NCI-H526 treated with DMSO at 0.1 percent for 48 hours (cell line): ENCODE results near the gene TRIP13.
"Not testable (repeated sequence)": the region's sequence is repeated elsewhere in the genome, so short reads cannot be mapped to it uniquely, and the experiment has no call there.

Experiments used
- DNase-seq: peaks from one replicate; lab custom pipeline; 2025; lab: John Stamatoyannopoulos, UW

The TRIP13 gene

GRCh38 chr5:937151-937924 lies 44.7 kb downstream of the TRIP13 start:
- no peak for DNase-seq

- no peak for DNase-seq
Observed at GRCh38 chr5:939368-939767, 46.7 kb downstream of the TRIP13 start.

GRCh38 chr5:940741-941140 lies 48.1 kb downstream of the TRIP13 start:
- not testable (repeated sequence) for DNase-seq

GRCh38 chr5:943201-943917 lies 50.7 kb downstream of the TRIP13 start:
- DNase-seq, result no peak

- DNase-seq, result no peak
Observed at GRCh38 chr5:943918-944620, 51.4 kb downstream of the TRIP13 start.

GRCh38 chr5:944621-944927 lies 51.9 kb downstream of the TRIP13 start:
- DNase-seq, result no peak

GRCh38 chr5:944992-945685 lies 52.5 kb downstream of the TRIP13 start:
- DNase-seq, result no peak

- DNase-seq, result peak; percentile 17
Observed at GRCh38 chr5:945691-946551, 53.2 kb downstream of the TRIP13 start.

- DNase-seq, result no peak
Observed at GRCh38 chr5:946720-947625, 54.3 kb downstream of the TRIP13 start.

- DNase-seq, result no peak
Observed at GRCh38 chr5:947626-948471, 55.2 kb downstream of the TRIP13 start.

GRCh38 chr5:948472-949274 lies 56.0 kb downstream of the TRIP13 start:
- no peak for DNase-seq

GRCh38 chr5:949275-949543 lies 56.5 kb downstream of the TRIP13 start:
- DNase-seq, result no peak

GRCh38 chr5:949815-950560 lies 57.3 kb downstream of the TRIP13 start:
- no peak for DNase-seq

GRCh38 chr5:951940-952596 lies 59.4 kb downstream of the TRIP13 start:
- no peak for DNase-seq

GRCh38 chr5:952597-953271 lies 60.0 kb downstream of the TRIP13 start:
- DNase-seq, result no peak

- DNase-seq, result no peak
Observed at GRCh38 chr5:953535-954449, 61.1 kb downstream of the TRIP13 start.
